ENCODE measurements around the gene RGS18. TPM values are rescaled to one million over a fixed set of nuclear protein-coding genes. Genes with fewer than 3 reads are reported as not detected.

The RGS18 gene
- total and polyA plus RNA-seq, 2 donors (not counting 1 experiment from before 2014, with no cell fraction given), result 0.09 TPM; not detected in 1

GRCh38 chr1:192171123-192171522 lies 12.9 kb downstream of the RGS18 start:
- H3K4me3 ChIP-seq (ENCODE audit: control extremely low read depth in 1 of 5, extremely low read depth in 1 of 5, insufficient read depth in 1 of 5, low read depth in 2 of 5, low read length in 4 of 5), result no peak overlapping the region
- H3K9me3 Mint-ChIP-seq (ENCODE audit: insufficient read depth), result no peaks in the 10 kb centered on the region
- H3K27me3 ChIP-seq (replicated peaks in 1 of 4; ENCODE audit: control extremely low read depth in 1 of 4, control insufficient read depth in 3 of 4, insufficient read depth in 4 of 4, low read length in 3 of 4), result no peaks in the 10 kb centered on the region
- no peak for ATAC-seq (ENCODE audit: low read depth)
- no peaks in the 10 kb centered on the region for H4K20me1 ChIP-seq (ENCODE audit: control insufficient read depth, insufficient read depth, low read length, poor library complexity, severe bottlenecking)
- H3K4me1 ChIP-seq (ENCODE audit: control insufficient read depth in 2 of 2, insufficient read depth in 2 of 2, low read length in 2 of 2), result no peaks in the 10 kb centered on the region
- no peak overlapping the region for H3K4me3 Mint-ChIP-seq
- no peaks in the 10 kb centered on the region for H3K27me3 Mint-ChIP-seq
- H3K79me2 ChIP-seq (ENCODE audit: control insufficient read depth, insufficient read depth, low read length), result no peaks in the 10 kb centered on the region
- no peak overlapping the region for H3K9ac ChIP-seq (ENCODE audit: low read length)
- no peak overlapping the region for H3K4me2 ChIP-seq (replicated peaks; ENCODE audit: low read depth, low read length, poor library complexity, severe bottlenecking)
- no peaks in the 10 kb centered on the region for H3K9me3 ChIP-seq (ENCODE audit: control extremely low read depth in 1 of 3, control insufficient read depth in 2 of 3, insufficient read depth in 1 of 3, low read length in 2 of 3)
- ChIA-PET POLR2A (no interaction called here), CTCF (no interaction called here)
- TF ChIP-seq CTCF (IDR thresholded peaks at IDR 0.05), result no peak
- TF ChIP-seq EZH2 (IDR thresholded peaks at IDR 0.05; ENCODE audit: borderline replicate concordance, insufficient read depth, low read depth, low read length, poor library complexity, severe bottlenecking), result no peak
- DNase-seq, result no peak
- H3K4me1 Mint-ChIP-seq, result no peaks in the 10 kb centered on the region
- no peaks in the 10 kb centered on the region for H3K36me3 ChIP-seq (replicated peaks in 1 of 2; ENCODE audit: control extremely low read depth in 1 of 2, control insufficient read depth in 1 of 2, extremely low read depth in 1 of 2, insufficient read depth in 2 of 2, low read length in 1 of 2)
- WGBS (ENCODE audit: insufficient coverage), result 87% methylated on average over 2 of the region's 3 CpGs
- intact Hi-C loops (cut with micrococcal nuclease), result no loop called here
- H3K27ac ChIP-seq (ENCODE audit: low read length in 2 of 2), result no peak overlapping the region
- no peak overlapping the region for H2AFZ ChIP-seq (ENCODE audit: insufficient read depth, low read depth, low read length, poor library complexity, severe bottlenecking)
- H3K27ac Mint-ChIP-seq, result no peak overlapping the region

DNA sequence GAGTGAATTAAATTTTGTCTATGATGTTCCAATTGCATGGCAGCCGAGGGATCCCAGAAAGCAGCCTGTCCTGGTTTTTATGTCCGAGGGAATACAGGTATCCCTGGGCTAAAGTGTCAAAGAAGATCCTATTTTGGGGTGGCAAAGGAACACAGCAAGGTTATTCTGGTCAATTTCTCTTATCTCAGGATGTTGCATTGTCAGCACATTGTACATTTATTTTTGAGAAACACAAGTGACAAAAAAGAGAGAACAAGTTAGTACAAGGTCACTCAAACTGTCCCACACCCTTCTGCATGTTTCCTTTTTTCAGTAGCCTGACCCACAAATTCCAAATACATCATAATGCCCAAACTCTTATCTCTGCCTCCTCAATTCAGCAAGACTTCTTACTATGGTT lies 17.7 kb downstream of the RGS18 start:
- H3K27ac Mint-ChIP-seq, result no peak overlapping the region
- H3K4me1 ChIP-seq (ENCODE audit: control insufficient read depth in 2 of 2, insufficient read depth in 2 of 2, low read length in 2 of 2), result no peaks in the 10 kb centered on the region
- POLR2A ChIA-PET, result no interaction called here
- no peaks in the 10 kb centered on the region for H3K27me3 ChIP-seq (replicated peaks in 1 of 4; ENCODE audit: control extremely low read depth in 1 of 4, control insufficient read depth in 3 of 4, insufficient read depth in 4 of 4, low read length in 3 of 4)
- intact Hi-C loops (cut with micrococcal nuclease), result no loop called here
- H3K9me3 Mint-ChIP-seq (ENCODE audit: insufficient read depth), result no peaks in the 10 kb centered on the region
- DNase-seq (no peak), ATAC-seq (ENCODE audit: low read depth) (no peak)
- H3K4me3 Mint-ChIP-seq, result no peak overlapping the region
- H3K9me3 ChIP-seq (ENCODE audit: control extremely low read depth in 1 of 3, control insufficient read depth in 2 of 3, insufficient read depth in 1 of 3, low read length in 2 of 3), result no peaks in the 10 kb centered on the region
- TF ChIP-seq EZH2 (IDR thresholded peaks at IDR 0.05; ENCODE audit: borderline replicate concordance, insufficient read depth, low read depth, low read length, poor library complexity, severe bottlenecking) (no peak), CTCF (IDR thresholded peaks at IDR 0.05) (no peak)
- H3K4me2 ChIP-seq (replicated peaks; ENCODE audit: low read depth, low read length, poor library complexity, severe bottlenecking), result no peak overlapping the region
- H3K4me3 ChIP-seq (ENCODE audit: control extremely low read depth in 1 of 5, extremely low read depth in 1 of 5, insufficient read depth in 1 of 5, low read depth in 2 of 5, low read length in 4 of 5), result no peak overlapping the region
- WGBS (ENCODE audit: insufficient coverage), result 100% methylated on average over 1 of the region's 2 CpGs
- no peak overlapping the region for H2AFZ ChIP-seq (ENCODE audit: insufficient read depth, low read depth, low read length, poor library complexity, severe bottlenecking)
- CTCF ChIA-PET, result no interaction called here
- H3K27me3 Mint-ChIP-seq, result no peaks in the 10 kb centered on the region
- no peak overlapping the region for H3K27ac ChIP-seq (ENCODE audit: low read length in 2 of 2)
- H3K4me1 Mint-ChIP-seq, result no peaks in the 10 kb centered on the region
- H3K9ac ChIP-seq (ENCODE audit: low read length), result no peak overlapping the region
- no peaks in the 10 kb centered on the region for H3K36me3 ChIP-seq (replicated peaks in 1 of 2; ENCODE audit: control extremely low read depth in 1 of 2, control insufficient read depth in 1 of 2, extremely low read depth in 1 of 2, insufficient read depth in 2 of 2, low read length in 1 of 2)
- H4K20me1 ChIP-seq (ENCODE audit: control insufficient read depth, insufficient read depth, low read length, poor library complexity, severe bottlenecking), result no peaks in the 10 kb centered on the region
- no peaks in the 10 kb centered on the region for H3K79me2 ChIP-seq (ENCODE audit: control insufficient read depth, insufficient read depth, low read length)

Data from B cell (primary cell).